ENCODE measurements around the gene WDR1.

The WDR1 gene, protein sequence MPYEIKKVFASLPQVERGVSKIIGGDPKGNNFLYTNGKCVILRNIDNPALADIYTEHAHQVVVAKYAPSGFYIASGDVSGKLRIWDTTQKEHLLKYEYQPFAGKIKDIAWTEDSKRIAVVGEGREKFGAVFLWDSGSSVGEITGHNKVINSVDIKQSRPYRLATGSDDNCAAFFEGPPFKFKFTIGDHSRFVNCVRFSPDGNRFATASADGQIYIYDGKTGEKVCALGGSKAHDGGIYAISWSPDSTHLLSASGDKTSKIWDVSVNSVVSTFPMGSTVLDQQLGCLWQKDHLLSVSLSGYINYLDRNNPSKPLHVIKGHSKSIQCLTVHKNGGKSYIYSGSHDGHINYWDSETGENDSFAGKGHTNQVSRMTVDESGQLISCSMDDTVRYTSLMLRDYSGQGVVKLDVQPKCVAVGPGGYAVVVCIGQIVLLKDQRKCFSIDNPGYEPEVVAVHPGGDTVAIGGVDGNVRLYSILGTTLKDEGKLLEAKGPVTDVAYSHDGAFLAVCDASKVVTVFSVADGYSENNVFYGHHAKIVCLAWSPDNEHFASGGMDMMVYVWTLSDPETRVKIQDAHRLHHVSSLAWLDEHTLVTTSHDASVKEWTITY

DNA sequence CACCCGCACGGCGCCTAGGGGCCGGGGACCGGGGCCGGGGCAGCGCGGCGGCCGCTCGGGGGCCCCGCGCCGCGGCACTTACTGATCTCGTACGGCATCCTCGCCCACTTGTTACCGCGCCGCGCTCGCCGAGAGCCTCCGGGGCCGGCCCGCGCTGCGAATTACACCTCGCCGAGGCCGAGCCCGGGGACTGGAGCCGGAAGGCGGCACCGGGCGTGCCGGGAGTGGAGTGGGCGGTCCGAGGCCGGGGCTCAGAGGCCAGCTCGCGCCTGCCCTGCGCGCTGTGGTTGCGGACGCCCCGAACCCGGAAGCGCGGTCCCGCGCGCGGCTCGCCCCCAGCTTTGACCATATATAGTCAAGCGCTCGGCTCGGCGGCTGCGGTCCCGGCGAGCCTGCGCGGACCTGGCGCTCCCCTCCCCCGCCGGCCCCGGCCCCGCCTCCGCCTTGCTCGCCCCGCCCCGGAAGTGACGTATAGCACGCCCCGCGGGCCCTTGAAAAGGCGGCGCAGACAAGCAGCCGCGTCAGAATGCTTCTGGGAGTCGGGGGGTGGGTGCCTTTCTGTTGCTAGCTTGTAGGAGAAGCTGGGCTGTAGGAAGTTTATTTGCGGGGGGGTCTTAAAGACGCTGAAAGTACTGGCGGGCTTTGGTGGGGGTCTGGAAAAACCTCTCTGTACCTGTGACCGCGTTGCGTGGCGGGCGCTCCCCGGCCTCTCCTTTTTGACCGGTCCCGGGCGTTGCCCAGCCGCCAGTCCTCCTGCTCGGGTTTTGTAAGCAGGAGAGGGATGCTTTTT, at the start of gene WDR1:
WDR1 (minus strand) TSS at position 231 of the 790 bp plus-strand sequence; CDS start at position 98, 133 bp downstream.
- DNase-seq: peak; percentile 92

DNA sequence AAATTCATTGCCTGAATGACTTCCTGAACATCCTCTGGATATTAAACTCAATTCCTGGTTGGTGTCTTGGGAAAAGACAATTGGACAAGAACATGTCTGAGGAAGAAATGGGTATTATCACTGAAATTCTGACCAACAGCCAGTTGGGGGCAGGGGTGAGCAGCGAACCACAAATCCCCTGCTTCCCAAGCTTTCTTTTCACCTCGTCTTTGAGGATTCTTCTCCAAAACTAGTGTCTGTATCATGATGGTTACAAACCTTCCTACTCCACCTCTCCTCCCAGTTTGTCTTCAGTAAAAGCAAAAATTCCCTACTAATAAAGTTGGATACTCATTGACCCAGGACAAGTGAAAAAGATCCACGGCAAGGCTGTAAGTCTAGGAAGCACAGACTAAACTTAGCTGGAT, 48.3 kb upstream of the WDR1 start:
- DNase-seq: no peak

DNA sequence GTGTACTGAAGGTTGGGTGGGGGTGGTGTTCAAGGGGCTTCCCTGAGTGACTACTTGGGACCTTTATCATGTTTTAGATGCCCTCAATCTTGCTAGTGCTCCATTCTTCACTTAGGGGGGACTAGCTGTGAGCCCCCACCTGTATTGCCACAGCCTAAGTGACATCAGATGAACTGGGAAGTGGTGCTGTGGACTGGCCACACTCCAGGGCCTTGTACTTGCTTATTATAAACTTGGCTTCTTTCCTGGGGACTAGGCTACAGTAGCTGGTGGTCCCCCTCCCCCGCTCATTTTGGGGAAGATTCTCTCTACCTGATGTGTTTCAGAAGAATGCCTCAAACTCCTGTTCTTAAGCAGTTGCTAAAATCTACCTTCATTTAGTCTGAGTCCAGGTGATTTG, 46.7 kb upstream of the WDR1 start:
- no peak for DNase-seq

DNA sequence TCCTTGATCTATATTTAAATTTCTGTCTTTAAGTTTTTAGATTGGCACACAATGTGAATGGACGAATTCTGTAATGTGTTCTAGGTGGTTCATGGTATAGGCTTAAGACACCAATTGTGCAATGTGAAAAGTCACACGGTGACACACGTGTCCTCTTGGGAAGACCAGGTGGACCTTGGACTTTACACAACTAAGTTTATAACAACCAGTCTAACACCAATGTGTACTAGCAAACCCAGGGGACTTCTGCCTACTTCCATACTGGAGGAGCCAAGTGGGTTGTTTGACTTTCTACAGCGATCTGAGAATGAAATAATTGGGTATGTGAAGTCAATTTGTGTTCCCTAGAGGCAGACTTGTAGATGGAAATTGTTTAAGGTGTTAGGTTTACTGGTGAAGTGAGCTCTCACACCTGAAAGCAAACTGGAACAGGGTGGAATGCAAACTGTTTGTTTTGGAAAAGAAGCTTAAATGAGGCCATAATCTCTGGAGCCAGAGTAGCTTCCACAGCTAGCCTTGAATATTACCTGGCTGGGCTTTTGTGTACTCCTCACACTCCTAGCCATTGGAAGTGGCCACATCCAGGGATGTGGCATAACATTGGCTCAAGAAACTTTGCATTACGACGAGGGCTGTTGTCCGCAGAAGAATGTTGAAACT, 45.9 kb upstream of the WDR1 start:
- no peak for DNase-seq

DNA sequence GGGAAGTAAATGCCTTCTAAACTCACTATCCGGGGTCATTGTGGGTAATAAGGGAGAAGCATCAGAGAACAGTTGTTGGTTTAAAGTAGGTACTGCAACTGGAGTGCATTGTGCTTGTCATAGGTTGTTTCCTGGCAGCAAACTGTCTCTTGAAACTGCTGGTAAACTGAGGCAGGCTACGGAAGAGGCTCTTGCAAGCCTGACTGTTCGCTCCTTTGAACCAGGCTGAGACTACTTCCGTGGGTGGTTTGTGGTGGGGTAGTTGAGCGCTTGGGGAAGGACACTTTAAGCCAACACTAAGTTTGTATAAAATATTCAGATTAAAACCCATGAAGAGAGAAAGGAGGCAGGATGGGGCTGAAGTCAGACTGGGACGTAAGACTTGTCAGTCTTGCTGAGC, 45.2 kb upstream of the WDR1 start:
- DNase-seq: peak; percentile 16

DNA sequence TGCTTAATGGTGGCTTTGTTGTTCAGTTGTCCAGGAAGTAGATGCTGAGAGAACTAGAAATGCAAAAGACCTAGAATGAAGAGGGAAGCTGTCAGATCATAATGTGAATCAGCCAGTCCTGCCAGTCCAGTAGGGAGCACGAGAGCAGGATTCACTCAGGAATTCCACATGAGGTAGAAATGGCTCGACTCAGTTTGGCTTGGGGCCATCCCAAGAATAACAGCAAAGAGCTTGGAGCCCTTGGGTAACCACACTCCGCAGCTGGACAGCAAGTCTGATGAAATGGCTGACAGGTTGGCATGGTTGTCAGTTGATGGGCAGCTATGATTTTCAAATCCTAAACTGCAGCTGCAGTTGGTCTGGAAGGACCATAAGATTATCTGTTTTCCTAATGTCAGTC, 44.5 kb upstream of the WDR1 start:
- no peak for DNase-seq

DNA sequence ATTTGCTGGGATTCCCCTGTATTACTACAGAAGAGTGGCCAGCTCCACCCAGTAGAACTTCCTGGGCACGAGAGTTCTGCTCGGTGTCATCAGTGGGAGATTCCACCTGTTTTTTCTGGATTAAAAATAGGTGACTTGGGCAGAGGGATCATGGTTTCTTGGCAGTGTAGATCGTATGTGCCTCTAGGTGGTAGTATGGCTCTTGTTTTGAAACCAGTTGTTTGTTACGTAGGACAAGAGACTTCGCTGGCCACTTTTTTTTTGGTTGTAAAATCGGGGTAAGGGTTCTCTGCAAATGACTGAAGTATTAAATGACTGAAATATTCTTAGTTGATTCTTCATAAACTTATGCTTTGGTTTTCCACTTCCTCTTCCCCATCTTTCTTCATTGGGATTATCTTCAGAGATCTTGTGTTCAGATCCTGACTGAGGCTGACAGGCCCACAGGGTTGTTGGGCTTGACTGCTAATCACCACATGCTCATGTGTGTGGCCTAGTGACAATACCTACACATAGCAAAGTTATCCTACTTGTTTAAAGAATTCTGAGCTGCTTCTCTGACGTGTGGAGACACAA, 43.8 kb upstream of the WDR1 start:
- DNase-seq: no peak

DNA sequence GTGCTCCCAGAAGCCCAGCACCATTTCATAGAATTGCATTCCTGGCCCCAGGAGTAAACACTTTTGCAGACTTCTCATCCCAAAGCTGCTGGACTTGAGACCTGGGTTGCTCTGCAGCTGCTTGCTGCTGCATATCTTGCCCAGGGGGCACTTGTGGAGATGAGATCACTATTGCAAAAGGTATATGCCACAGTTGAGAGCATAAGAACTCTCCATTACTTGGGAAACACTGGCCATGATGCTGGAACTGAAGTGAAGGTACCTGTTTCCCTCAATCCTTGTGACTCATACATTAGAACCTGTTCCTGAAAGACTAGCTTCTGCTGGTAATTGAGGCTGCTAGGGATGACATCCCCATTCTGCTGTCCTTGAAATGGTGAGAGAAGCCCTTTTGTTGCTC, 43.1 kb upstream of the WDR1 start:
- DNase-seq: no peak

DNA sequence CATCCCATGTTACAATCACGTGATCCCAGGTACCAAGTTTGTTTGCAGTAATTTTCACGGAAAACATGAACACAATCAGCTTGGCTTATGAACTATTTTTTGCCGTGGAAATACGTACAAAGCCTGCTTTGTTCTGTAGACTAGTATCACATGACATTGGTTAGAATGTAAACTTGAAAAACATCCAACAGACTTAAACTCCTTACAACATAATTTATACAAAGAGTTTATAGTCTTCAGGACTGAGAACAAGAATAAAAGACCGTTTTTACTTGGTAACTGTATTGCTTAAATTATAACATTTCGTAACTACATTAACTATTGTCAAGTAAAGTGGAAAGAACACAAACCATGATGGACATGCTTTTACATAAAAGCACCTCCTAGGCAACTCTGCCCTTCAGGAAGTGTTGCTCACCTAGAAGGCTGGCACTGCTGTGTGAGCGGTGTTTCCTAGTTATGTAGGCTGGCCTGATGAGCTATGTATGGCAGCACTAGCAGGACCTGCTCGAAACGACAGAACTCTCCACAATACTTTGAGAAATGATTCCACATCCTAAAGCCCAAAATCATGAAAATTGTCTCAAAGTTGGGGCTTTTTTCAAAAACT, 41.8 kb upstream of the WDR1 start:
- DNase-seq: no peak

DNA sequence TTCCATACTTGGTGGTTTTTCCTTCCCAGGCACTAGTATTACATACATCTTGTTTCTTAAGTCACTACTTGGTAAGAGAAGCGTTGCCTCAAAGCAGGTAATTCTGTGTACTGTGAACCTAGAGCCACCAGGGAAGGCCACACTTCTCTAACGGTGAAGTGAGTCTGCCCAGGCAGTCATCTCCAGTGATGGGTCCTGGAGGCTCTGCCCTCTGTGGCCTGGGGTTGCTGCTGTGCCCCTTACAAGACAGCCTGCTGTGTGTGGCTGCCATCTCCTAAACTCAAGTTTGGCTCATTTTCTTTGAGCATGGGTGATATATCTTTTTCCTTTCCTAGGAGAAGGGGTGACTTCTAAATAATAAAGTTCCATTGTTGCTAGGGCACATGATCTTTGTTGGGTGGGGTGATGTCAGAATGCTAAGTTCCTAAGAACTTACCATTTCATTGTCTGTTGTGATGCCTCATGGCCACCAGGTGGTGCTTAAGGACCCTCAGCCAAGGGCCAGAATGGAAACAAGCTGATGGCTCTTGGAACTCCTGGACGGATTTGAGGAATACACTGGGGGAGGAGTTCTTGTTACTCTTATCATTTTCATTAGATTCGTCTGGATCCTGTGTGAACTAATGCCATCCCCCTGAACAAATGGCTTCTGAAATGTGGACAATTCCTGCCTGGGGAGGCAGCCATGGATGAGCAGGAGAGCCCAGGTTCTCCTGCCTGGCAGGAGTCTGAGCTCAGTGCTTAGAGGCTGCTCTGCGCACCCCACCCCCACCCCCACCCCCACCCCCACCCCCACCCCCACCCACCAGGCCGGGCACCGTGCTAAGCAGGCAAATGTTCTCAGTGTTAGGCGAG, 41.1 kb upstream of the WDR1 start:
- DNase-seq: peak; percentile 23

DNA sequence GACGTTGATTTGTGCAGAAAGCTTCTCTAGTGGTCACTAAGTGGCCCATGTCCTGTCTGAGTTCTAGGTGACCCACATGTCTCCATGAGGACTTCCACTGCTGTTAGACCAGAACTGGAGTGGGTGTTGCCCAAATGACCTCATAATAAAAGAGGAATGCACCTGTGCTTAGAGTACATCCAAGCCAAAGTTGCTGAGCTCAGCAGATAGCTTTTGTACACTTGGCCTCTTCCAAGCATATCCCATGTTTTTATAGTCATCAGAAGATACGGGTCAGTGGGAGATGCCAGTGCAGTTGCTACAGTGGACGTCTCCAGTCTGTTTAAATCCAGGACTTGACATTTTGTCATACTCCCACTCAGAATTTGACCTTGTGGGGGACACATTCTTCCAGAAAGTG, 37.6 kb upstream of the WDR1 start:
- DNase-seq: no peak

DNA sequence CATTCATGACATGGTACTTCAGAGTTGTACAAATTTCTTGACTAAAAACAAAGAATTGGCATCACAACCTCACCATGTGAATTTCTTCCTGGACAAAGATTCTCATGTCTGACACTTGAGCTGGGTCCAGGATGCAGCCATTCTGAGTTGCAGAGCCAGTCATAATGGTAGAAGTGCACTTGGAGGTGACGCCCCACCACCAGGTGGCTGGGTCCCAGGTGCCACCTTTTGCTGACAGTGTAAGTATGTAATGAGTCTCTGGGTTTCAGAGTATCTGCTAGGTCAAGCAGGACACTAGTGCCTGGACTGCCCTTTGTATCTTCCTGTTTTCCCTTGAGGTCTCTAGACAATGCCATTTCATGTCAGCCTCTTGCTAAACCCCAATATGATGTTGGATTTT, 36.6 kb upstream of the WDR1 start:
- DNase-seq: no peak

DNA sequence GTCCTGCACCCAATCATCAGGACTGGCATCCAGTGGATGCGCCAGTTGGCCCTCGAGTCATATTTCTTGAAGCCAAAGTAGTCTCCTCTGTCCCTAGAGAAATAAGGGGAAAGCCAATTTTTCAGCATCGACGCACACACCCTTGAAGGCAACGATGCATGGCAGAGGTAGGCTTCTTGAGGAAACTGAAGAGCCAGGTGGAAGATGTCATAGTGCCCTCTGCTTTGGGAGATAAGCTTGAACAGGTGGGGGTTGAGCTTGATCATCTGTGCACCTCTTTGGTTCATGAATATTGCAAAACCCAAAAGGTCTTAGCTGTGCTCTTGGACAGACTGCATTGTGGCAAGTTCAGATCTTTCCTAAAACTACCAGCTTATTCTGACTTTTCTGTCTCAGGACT, 34.6 kb upstream of the WDR1 start:
- DNase-seq: no peak

DNA sequence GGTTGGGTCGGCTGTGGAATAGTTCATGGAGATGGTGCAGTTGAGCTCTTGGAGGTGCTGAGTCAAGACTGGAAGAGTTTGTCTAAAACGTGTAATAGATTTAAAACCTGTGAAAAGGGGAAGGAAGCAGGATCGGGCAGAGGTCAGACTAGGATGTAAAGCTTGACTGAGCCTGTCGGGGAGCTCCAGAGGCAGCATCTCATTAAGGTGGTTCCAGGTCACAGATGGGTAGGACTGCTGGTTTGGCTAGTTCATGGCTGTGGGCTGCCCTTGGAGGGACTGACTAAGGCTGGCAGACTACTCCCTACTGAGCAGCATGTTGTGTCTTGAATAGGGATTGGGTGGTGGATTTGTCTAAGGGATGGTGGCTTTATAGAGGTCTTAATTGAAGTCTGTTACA, 28.4 kb upstream of the WDR1 start:
- no peak for DNase-seq

DNA sequence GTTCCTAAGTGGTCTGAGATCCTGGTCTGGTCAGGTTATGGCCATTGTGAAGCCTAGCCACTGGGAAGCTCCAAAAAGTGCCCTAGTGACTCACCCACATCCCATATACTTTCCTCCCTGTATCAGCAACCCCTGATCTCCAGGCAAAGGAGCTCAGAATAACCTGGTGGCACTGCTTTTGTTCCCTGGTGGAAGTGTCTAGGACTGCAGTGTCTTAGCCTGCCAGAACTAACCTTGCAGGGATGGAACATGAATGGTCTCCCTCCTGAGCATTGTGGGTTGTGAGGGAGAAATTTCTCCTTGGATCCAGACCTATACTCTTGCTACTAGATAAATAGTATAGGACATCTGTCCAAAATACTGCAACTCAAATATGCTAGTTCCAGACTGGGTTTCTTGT, 27.9 kb upstream of the WDR1 start:
- no peak for DNase-seq

DNA sequence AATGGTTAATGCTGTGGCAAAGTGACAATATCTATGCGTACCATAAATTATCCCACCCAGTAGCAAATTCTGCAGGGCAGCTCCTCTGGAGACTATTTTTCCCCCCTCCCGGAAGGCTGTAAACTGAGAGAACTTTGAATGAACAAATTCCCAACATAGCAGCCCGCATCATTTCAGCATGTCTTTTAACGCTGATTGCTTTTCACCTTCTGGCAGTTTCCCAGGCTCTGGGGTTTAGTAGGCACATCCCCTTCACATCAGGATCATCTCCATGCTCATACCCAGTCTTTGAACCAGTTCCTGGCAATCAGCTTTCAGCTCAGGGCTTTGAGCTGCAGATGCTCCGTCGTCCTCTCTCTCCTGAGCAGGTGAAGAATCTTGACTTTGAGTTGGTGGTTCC, 26.6 kb upstream of the WDR1 start:
- no peak for DNase-seq

DNA sequence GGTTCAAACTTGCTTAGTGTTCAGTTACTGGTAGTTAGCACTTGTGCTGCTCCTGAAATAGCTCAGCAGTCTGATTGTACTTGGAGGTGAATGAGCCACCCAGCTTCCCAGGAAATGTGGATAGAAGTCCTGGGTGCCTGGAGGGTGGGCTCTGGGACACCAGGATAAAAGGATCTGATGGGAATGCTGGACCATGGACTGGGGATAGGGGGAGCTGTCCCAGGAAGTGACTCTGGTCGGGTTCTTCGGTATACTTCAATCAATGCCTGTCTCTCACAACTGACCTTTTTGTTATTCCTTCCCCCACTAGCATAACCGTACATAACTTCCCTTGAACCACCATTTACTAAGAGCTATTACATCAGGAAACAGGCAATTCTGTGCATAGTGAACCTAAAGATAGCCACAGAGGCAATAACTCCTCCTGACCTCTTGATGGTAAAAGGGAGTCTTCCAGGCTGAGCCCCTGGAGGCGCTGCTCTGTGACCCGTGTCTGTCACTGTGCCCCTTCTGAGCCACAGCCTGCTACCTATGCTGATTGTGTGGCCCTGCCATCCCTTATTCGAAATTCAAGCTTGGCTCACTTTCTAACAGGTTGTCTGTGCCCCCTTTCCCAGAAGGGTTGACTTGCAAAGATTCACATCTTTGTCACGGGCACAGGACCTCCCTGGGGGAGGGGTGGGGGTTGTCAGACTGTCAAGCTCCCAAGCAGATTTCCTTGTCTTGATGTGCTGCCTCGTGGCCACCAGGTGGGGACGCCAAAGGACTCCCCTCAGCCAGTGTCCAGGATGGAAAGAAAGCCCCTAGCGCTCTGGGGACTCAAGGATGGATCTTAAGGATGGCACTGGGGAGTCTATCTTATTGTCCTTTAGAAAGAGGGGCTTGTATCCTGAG, 24.5 kb upstream of the WDR1 start:
- no peak for DNase-seq

DNA sequence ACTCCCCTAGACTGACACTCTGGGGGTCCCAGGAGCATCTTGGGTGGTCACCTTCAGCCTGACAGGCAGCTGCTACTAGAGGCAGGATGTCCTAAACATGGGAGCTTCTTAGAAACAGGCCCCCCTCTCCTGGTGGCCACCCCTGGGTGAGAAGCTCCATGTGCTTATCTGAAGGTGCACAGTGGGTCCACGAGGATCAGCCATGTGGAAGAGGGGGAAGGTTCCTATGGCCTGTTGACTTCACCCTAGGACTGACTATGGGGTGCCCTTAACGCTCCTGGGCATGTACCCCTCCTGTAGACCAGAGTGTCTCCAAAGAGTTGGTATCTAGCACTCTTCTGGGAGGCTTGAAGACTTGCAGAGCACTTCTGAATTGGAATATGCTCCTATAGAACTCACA, 22.9 kb upstream of the WDR1 start:
- DNase-seq: no peak

DNA sequence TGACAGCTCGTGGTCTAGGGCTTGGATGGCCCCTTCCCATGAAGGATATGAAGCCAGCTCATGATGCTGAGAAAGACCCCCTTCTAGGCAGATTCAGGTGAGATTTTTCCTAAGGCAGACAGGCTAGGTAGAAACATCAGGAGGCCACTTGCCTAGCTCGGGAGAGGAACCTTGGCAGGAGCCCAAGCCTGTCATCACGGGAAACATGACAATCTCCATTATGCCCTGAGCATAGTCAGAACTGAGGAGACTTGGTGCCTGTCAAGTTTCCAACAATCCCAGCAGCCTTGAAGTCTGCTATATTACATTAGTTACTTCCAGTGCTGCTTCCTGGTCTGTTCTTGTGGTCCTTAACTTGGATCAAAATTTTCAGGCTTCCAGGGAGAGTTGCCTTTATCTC, 18.7 kb upstream of the WDR1 start:
- no peak for DNase-seq

DNA sequence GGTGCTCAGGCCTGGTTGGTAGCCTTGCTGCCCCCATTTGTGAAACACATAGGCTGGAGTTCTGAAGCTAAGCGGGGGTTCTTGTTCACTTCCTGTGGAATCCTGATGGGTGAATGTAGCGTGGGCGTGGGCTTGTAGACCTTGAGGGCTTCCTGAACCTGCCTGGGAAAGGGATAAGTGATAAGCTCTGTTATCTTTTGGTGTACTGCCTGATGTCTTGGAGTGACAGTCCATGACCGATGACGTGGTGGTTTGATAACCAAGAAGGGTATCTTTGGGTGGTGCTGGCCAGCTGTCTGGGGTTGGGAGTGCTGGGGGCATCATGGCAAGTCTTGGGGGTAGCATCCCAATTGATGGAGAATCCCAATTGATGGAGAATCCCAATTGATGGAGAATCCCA, 17.5 kb upstream of the WDR1 start:
- DNase-seq: no peak

DNA sequence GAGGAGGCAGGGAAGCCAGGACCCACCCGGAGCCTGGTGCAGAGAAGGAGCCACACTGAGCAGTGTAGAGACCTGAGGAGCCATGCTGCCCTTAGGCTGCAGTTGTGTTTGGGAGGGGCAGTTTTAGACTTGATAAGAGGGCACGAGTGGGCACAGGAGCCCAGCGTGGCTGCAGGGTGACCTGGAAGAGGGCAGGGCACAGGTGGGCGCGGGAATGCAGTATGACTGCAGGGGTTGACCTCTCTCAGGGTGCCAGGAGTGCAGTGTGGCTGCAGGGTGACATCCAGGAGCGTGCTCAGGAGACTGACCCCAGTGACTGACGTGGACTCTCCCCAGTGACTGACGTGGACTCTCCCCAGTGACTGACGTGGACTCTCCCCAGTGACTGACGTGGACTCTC, 14.6 kb upstream of the WDR1 start:
- DNase-seq: no peak
